DMS53 treated with DMSO at 0.1 percent for 48 hours (cell line): Measurements from ENCODE around the gene CRABP2.

ENCODE experiments used
- DNase-seq: peaks from one replicate; lab custom pipeline; 2025; ENCODE audit not compliant: unreplicated experiment; lab: John Stamatoyannopoulos, UW

Gene CRABP2

DNA sequence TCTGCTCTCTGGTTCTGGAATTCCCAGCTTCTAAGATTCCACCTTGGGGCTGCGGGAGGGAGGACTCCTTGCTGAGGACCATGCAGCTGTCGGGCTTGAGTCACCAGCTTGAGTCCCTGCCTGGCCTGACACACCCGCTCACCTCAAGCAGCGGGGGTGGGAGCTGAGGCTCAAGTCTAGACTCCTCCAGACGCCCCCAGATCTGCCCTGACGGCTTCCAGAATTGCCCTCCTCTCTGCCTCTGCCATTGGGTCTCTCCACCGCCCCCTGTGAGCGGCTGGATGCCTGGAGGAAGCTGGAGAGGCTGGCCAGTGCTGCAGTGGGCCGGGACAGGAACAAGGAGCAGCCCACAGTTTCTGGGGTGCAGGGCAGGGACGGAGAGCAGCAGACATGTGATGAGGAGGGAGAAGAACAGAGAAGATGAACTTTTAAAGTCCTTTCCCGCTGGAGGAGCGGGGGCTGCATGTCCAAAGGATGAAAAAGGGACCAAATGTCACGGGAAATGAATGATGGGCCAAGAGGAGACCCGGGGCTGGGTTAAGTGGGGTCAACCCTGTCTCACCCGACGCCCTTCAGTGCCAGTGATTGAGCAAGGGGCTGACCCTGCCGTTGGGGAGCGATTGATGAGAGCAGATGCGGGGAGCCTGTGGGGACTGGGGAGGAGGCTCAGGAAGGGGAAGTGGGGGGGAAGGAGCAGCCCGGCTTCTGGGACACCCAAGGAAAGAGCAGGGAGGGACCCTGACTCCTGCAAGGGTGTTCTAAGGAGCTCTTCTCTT lies 13.5 kb downstream of the CRABP2 start:
- no peak for DNase-seq

DNA sequence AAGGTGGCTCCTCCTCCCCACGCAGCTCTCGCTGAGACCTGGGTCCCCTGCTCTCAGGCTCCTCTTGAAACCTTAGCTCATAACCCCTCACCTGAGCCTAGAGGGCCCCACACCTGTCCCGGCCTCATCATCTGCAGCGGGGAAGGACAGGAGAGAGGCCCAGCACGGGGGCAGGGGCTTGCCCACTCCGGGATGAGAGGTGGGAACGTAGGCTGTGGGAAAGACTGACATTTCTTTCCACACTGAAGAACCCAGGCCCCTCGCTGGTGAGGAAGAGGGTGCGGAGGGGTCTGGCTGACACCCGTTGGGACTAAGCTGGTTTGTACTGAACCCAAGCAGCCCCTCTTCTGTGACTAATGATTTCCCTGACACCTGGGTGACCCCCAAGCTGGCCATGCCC lies 14.2 kb downstream of the CRABP2 start:
- no peak for DNase-seq

DNA sequence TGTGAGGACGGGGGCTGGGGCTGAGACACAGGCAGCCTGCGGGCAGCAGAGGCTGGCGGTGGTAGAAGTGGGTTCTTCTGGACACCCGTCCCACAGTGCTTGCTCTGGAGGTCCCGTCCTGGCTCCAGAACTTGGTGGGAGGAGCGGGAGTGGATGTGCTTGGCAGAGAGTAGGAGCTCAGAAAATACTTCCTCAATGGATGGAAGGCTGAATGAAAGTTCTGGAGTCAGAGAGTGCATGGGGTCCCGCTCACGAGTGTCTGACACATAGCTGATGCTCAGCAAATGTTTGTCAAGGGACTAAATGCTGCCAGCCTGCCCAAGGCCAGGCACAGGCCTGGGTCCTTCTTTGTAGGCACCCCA lies 14.7 kb downstream of the CRABP2 start:
- no peak for DNase-seq

DNA sequence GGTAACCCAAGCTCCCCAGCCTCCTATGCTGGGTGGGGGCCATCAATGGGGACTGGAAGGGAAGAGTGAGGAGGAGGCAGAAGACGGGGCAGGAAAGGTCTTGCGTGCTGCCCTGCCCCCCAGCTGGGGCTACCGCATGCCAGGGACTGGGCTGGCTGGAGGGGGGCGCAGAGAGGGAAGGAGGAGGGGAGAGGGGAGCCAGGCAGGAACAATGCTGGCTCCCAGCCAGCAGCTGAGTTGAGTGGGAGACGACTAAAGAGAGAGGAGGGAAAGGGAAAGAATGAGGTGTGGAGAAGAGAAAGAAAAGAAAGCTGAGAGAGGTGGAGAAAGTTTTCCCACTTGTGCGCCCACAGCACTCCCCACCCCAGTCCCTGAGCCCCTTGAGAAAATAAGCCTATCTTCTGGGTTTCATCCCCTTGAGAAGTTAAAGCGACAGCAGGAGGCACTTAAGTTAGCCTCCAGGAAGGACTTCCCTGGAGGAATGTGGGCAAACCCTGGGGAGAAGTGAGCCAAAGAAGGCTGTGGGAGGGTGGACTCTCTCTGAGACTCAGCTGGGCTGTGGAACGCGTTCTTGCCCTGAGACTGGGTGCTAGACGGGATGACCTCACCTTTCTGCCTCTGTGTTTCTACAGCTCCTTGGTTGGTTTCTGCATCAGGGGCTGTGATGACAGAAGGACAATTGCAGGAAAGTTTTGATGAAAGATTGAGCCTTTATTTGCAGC lies 15.3 kb downstream of the CRABP2 start:
- no peak for DNase-seq

DNA sequence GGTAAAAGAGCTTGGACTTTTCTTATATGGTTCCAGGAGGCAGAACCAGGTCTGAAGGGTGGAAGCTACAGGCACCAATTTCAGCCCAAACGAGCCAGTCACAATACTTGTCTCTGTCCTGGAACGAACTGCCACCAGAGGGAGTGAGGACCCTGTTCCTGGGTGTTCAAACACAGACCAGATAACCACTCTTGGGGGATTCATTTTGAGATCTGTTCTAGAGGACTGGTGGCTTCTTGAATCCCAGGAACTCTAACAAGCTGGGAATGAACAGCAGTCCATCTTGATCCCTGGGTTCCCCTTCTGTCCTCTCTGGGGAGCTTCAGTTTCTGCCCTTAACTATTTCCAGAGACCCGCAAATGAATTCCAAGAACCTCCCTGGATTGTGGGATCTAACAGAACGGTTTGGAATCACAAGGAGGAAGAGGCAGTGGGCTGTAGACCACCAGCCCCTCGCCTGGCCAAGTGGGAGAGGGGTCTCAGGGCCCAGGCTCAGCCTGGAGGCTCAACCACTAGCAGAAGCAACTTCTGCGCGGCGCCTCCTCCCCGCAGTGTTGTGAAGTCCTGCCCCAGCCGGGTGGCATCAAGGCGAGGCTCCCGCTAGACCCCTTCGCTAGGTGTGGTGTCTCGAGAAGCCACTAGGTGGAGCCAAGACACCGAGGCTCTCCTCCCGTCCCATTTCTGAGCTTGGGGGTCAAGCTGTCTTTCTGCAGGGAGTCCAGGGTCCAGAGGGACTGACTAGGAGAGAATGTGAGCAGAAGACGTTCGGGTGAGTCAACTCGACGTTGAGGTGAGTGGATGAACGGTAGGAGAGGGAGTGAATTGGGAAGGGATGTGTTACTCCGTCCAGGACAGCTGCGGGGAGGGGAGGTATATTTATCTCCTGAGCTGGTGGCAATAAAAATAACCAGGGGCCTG lies 16.1 kb downstream of the CRABP2 start:
- peak; percentile 80 for DNase-seq

DNA sequence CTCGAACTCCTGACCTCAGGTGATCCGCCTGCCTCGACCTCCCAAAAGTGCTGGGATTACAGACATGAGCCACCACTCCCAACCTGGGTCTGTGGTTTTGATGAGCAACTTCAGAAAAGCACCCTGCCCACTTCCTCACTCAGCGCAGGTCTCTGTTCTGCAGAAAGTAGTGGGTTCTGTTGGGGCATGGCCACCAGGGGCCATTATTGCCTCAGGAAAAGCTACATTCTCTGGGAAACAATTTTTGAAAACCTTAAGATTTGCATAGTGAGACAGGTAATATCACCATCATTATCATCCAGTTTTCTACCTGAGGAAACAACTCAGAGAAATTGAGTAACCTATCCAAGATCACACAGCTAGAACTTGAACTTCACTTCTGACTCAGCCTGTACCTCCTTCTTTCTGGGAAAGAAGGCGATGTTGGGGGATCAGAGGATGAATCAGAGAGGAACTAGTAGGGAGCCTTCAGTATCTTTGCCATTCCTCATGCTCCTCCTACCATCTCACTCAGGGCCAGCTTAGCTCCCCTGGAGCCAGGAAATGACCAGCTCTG lies 21.1 kb downstream of the CRABP2 start:
- DNase-seq, result no peak

DNA sequence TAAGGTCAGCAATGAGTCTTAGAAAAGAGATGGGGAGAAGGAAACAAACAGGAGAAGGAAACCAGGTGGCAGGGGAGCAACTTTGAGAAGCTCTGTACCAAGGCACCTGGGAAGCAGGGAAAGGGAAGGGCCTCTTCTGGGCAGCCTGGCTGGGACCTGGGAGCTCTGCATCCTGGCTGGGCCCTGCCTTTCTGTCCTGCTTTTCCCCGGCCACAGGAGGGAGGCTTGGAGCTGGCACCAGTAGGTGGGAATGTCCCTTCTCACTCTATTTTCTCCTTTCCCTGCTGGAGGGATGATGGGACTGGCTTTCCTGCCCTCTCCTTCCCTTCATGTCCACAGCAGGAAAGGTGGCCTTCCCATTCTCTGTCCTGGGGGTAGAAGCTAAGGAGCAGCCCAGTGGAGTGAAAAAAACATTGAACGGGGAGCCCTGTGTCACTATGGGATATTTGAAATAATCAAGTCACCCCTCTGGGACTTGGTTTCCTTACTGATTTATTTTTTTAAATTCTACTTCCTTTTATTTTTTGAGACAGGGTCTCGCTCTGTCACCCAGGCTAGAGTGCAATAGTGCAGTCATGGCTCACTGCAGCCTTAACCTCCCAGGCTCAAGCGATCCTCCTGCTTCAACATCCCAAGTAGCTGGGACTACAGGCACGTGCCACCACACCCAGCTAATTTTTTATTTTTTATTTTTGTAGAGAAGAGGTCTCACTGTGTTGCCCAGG lies 23.1 kb downstream of the CRABP2 start:
- DNase-seq, result no peak

DNA sequence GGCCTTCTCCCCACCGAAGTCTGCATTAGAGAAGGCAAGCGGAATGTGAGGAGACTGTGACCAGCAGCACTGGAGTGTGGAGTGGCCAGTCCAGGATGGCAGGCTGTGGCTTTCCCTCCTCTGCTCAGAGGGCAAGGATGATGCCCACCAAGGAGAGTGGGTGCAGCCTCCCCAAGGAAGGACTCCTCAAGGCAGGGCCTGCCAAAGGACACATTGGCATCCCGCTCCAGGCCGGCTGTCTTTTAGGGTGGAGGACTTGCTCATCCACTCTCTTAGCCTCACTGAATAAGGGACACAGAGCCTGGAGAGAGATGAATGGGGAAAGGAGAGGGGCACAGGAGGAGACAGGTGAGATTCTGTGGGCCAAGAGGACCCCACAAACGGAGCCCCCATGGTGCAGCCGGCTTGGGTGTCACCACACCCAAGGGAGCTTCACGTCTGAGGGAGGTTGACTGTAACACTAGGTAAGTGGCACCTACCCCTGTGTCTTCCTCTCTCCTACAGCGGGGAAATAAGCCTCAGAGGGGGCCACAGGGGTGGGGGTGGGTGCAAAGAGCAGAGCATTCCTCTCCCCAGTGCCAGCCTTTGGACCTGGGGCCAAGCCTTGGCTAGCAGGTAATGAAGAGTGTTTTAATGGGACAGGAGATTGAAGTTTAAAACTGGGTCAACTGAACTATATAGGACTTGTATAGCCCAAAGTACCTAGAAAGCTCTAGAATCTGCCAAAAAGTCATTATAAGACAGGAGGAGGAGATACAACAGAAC lies 24.0 kb downstream of the CRABP2 start:
- no peak for DNase-seq

DNA sequence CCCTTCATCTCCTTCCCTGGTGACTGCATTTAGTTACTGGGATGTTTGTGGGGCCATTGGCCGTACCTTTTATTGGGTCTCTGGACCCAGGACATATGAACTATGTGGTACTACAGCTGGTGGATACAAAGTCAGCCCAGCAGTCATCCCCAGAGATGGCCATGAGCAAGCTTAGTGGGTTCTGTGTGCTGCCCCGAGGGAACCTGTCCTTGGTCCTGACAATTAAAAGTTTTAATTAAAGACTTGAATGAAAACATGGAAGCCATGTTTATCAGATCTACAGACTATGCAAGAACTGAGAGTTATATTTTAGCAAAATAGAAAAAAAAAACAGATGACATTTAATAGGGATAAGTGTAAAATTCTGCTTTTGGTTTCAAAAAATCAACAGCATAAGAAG lies 25.3 kb downstream of the CRABP2 start:
- DNase-seq, result no peak

DNA sequence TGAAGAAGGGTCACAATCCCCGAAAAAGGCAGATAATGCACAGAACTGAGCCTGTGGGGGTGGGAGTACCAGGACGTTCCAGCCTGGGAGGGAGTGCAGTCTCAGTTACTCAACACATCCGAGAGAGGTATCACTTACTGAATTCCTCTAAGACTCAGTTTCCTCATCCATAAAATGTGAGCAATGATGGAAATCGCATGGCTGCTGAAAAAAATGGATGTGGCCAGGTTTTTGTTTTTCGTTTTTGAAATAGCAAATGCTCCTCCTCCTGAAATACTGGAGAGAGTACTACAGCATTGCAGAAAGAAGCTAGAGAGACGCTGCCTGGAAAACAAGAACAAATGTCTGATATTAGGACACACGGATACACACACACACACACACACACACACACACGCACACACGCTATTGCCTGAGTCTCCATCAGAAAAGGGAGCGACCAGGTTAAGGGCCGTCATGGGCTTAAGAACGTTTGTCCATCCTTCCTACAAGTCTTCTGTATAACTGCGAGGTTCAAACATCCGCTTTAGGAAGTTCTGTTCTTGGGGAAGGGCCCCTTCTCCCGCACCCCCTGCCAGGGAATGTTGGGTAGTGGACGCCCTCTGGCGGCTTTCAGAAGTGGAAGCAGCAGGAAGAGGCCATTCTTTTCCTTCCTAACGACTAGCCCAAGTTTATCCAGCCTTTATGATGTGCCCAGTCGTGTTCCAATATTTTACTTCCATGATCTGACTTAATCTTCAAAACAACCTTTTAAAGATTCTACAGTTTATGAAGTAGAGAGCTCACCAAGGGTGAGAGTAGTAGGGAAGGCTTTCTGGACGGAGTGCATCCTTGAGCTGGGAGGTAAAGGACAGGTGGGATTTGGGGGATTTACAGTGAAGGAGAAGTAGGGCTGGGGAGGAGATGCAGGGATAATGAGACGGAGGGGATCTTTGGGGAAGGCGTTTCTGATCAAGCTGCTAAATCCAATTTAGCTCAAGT lies 27.5 kb downstream of the CRABP2 start:
- peak; percentile 90 for DNase-seq

DNA sequence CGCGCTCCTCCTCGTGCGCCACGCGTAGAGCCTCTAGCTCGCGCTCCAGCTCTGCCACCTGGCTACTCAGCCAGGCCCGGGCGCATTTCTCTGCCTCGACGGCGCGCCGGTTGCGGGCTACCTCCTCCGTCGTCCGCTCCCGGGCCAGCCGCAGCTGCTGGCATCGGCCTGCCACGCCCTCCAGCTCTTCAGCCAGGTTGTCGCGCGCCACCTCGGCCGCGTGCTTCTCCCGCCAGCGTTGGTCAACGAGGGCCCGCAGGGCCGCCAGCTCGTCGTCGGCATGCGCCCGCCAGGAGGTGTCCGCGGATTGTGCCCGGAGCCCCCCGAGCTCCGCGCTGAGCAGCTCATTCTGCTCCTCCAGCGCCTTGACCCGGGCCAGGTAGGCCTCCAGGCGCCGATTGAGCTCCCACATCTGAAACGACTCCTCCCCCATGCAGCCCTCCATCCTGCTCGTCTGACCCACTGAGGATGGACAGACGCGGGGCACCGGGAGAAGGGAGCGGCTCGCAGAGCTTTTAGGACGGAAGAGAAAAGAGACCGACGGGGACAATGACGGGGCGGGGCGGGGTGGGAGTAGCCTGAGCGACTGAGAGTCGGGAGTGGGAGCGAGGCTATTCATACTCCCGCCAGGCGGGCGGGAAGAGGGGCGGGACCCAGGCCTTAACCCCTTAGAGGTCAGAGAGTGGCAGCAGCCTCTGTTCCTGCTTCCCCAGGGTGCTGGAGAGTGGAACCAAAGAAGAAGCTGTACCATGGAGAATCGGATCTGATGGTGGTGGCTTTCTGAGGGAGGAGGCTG lies 28.4 kb downstream of the CRABP2 start, which contains the start of gene NES:
TSS of gene NES (minus strand) at position 588 of the 796 bp plus-strand sequence. CDS start at position 445, 143 bp downstream.
- peak; percentile 41 for DNase-seq

DNA sequence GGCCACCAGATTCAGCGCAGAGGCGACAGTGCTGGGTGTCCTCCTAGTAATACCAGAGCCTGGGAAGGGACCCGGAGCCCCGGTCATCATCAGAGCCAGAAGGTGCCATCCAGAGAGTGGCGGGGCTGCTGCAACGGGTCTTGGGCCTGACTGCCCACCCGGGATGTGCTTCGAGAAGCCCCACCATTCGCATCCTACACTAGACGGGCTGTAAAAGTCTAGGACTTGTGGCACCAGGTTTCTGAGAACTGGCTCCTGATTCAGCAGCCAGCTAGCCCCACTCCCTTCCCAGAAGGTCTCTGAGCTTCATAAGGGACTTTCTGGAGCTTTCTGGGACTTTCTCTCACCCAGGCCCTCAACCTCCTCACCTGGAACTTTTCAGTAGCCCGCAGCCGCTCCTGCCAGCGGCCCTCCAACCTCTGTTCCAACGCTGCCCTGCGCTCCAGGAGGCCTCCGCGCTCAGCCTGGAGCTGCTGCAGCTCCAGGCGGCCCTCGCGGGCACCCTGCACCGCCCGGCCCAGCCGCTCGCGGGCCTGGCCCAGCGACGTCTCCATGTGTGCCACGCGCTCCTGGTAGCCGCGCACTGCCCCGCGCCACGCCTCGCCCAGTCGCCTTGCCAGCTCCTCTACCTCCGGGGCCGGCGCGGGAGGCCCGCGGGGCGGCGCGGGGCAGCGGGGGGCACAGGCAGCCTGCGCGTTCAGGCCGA lies 29.1 kb downstream of the CRABP2 start:
- DNase-seq, result no peak

DNA sequence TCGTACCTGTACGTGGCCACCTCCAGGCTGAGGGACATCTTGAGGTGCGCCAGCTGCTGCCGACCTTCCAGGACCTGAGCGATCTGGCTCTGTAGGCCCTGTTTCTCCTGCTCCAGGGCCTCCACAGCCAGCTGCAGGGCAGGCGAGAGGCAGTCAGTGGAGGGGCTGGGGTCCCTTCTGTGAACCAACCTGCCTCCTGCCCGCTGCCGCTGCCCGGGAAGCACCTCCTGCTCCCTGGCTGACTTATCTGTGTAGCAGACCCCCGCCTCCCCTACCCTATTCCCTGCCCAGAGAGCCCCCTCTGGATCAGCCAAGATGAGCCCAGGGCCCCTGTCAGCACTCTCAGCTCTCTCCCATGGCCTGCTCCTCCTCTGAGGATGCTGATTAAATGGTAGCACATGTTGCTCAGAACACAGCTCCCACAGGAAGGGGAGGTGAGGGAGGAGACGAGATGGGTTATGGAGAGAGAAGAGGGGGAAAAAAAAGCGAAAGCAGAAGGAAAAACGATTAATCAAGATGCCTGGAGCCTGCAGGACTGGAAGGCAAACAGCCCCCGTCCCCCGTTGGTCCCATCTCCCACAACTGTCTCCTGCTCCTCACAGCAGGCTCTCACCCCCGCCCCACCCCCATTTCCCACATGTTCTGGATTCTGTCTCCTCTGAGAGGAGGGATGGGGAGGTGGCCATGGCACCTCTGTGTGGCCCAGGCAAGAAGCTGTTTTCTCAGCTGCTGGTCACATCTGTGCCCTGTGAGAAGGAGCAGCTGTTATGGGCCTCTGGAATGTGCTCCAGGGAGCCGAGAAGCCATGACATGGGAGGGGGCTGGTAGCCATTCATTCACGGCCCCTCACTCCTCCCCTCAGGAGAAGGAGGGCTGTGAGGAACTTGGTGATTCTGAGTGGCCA lies 29.9 kb downstream of the CRABP2 start:
- no peak for DNase-seq

DNA sequence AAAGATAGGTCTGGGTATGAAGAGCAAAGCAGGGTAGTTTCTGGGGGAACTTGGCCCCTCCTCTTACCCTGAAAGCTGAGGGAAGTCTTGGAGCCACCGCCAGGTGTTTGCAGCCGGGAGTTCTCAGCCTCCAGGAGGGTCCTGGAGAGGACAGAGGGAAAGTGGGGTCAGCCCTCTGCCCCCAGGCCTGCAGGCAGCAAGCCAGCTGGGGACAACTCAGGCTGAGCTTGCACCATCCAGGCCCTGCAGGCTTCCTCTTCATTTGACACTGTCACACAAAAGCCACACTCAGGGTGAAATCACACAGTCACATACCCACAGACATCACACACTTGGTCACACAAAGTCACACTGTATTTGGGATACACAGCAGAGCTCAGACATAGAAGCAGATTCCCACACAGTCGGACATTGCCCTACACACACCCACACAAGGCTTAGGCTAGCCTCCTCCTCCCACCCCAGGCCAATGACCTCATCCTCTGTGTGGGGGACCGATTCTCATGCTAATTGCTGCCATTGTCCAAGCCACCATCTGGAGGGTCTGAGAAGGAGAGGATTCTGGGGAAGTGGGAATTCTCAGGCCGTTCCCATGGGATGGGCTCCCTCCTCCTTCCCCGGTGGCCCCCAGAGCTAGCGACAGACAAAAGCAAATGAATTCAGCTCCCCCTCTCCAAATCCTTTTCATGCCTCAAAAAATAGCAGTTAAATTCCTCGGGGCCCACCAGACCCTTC lies 31.8 kb downstream of the CRABP2 start:
- no peak for DNase-seq

DNA sequence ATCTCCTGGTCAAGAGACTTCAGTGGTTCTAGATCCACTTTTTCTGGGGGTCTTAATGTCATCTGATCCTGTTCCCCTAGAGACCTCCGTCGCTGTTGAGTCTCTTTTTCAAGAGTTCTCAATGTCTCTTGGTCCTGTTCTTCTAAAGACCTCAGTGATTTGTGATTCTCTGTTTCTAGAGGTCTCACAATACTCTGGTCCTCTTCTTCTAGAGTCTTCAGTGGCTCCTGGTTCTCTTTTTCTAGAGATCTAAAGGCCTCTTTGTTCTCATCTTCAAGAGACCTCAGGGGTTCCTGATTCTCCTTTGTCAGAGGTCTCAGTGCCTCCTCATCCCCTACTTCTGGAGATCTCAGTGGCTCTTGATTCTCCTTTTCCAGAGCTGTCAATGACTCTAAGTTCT lies 33.6 kb downstream of the CRABP2 start:
- DNase-seq, result no peak
